ENCODE measurements around the gene HOXB6. TPM values are rescaled to one million over a fixed set of nuclear protein-coding genes. Genes with fewer than 3 reads are reported as not detected.

Gene HOXB6
- total and polyA plus RNA-seq, 3 donors from 2014 or later: 2.0 to 4.3 (median 3.0) TPM

DNA sequence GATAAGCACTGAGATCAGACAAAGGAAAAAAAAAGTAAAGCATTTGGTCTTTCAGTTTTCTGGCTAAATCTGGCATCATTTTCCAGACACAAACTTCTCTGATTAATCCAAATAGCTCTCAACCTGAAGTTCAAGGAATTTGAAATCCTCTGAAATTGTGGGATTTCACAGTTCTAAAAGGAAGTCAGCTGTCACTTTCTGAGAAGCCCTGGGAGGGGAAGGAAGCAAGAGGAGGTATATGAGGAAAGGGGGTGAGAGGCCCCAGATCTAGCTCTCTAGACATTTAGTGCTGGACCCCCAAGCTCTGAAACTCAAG is 38.9 kb upstream of the HOXB6 start:
- intact Hi-C loops (cut with DNase I; ENCODE audit: low total_unique reads): no loop called here
- DNase-seq: no peak
- Histone ChIP-seq H3K4me3 (no peak overlapping the region), H3K27me3 (no peaks in the 10 kb centered on the region), H3K27ac (no peak overlapping the region), H3K9me3 (no peaks in the 10 kb centered on the region), H3K36me3 (ENCODE audit: low read depth, missing control alignments) (no peaks in the 10 kb centered on the region), H3K4me1 (peaks cover 7% of the 10 kb centered on the region)
- TF ChIP-seq, protein P1, sequence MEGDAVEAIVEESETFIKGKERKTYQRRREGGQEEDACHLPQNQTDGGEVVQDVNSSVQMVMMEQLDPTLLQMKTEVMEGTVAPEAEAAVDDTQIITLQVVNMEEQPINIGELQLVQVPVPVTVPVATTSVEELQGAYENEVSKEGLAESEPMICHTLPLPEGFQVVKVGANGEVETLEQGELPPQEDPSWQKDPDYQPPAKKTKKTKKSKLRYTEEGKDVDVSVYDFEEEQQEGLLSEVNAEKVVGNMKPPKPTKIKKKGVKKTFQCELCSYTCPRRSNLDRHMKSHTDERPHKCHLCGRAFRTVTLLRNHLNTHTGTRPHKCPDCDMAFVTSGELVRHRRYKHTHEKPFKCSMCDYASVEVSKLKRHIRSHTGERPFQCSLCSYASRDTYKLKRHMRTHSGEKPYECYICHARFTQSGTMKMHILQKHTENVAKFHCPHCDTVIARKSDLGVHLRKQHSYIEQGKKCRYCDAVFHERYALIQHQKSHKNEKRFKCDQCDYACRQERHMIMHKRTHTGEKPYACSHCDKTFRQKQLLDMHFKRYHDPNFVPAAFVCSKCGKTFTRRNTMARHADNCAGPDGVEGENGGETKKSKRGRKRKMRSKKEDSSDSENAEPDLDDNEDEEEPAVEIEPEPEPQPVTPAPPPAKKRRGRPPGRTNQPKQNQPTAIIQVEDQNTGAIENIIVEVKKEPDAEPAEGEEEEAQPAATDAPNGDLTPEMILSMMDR (IDR thresholded peaks at IDR 0.05): no peak
- no peak for TF ChIP-seq POLR2A (IDR thresholded peaks at IDR 0.05)

DNA sequence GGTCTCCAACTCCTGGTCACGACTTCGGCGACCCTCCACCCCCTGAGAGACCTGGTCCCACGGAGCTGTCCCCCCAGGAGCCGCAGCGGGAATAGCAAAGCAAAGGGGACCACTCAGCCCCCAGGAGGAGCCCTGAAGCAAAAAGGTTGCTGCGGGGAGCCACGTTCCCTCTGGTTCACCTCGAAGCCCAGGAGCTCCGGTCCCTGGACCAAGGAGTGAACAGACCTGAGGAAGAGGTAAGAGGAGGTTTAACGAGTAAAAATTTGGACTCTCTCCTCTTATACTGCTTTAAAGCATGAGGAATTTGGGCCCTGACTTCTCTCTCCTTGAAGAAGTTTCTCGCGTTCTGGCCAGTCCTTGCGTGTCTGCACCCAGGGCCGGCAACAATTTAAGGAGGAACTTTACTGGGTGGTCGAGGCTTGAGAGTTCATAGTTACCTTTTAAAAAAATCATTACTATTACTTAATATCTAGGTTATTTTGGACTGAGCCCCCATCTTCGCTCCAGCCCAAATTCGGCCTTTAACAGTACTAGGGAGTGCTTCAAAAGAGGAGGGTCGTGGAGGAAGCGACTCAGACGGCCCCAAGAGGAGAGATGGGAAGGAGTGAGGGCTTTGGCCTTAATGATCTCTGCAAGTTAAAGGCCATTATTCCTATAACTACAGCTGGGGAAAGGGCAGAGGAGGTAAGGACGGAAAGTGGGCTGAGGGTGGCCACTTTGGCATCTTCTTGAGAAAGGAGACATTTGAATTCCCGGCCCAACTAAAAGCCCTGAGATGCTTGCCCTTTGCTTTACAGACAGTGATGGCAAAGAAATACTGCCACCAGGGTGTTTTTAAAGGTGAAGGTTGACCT is 38.3 kb upstream of the HOXB6 start:
- H3K27me3 ChIP-seq: no peaks in the 10 kb centered on the region
- TF ChIP-seq POLR2A (IDR thresholded peaks at IDR 0.05): no peak
- TF ChIP-seq, protein P1 (IDR thresholded peaks at IDR 0.05): no peak
- no peak for DNase-seq

DNA sequence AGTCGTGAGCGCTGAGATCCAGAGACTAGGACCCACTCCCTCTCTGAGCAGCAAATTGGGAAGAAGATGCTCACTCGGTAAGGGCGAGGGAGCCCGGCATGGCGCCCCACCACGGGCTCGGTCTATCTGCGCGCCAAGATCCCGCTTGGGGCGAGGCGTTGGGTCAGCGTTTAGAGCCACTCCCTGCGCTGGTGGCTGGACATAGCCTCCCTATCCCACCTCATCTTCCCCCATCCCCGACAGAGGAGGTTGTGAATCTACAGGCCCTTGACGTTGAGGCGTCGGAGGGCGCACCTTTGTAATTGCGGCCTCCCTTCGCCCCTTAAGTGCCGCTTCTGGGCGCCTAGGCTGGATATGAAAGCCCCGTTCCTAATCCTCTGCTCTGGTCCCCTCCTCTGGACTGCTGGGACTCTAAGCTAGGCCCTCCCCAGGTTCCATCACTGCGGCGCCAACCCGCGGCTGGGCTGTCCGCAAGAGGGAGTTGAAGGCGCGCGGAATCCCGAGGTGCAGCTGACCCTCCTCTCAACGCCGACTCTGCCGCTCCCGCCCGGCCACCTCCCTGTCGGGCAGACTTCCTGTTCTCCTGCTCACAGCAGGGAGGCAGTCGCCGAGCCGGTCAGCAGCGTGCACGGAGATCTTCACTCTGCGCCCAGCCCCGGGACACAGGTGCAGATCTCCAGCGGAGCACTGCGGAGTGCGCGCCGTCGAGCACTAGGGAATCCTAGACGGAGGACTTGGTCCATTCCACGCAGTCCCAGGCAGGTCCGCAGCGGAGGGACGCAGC is 37.5 kb upstream of the HOXB6 start:
- no peaks in the 10 kb centered on the region for H3K27me3 ChIP-seq
- DNase-seq: no peak
- no peak for TF ChIP-seq POLR2A (IDR thresholded peaks at IDR 0.05)
- TF ChIP-seq, protein P1 (IDR thresholded peaks at IDR 0.05): no peak
- H3K27ac ChIP-seq: no peak overlapping the region
- intact Hi-C loops (cut with DNase I; ENCODE audit: low total_unique reads): no loop called here
- 0 to 5% methylated on average over 19 to 58 of the region's 58 CpGs for WGBS, 2 donors
- H3K4me3 ChIP-seq: no peak overlapping the region
- H3K4me1 ChIP-seq: peaks cover 2% of the 10 kb centered on the region
- H3K9me3 ChIP-seq: no peaks in the 10 kb centered on the region
- no peaks in the 10 kb centered on the region for H3K36me3 ChIP-seq (ENCODE audit: low read depth, missing control alignments)

More for the DNA sequence above, 38.3 kb upstream of the HOXB6 start:
- intact Hi-C loops (cut with DNase I; ENCODE audit: low total_unique reads): no loop called here
- no peak overlapping the region for H3K4me3 ChIP-seq
- peaks cover 7% of the 10 kb centered on the region for H3K4me1 ChIP-seq
- no peaks in the 10 kb centered on the region for H3K36me3 ChIP-seq (ENCODE audit: low read depth, missing control alignments)
- WGBS, 2 donors: 29 to 40% methylated on average over 12 to 23 of the region's 23 CpGs
- H3K9me3 ChIP-seq: no peaks in the 10 kb centered on the region
- no peak overlapping the region for H3K27ac ChIP-seq

DNA sequence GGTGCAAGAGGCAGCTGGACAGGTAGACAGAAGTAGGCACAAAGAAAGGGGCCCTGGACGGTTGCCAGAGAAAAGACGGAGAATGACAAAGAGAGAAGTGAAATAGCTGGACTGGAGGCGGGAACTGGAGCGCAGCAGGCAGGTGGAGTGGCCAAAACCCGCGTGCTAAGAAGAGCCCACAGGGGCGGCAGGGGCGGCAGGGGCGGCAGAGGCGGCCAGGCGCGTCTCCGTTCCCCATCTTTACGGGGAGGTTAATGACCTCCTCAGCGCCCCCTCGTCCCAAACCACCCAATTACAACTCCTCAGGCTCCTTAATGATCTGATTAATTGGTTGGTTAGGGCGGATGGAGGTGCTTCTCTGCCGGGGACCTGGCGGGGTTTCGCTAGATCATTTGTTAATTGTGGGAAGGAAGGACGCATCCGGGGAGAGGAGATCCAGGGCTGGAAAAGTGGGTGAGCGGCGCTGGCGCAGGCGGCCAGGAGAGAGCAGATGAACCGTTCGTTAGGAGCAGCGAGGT is 36.8 kb upstream of the HOXB6 start:
- Histone ChIP-seq H3K9me3 (no peaks in the 10 kb centered on the region), H3K27ac (no peak overlapping the region), H3K4me3 (no peak overlapping the region), H3K36me3 (ENCODE audit: low read depth, missing control alignments) (no peaks in the 10 kb centered on the region), H3K27me3 (no peaks in the 10 kb centered on the region), H3K4me1 (no peaks in the 10 kb centered on the region)
- WGBS, 2 donors: 4% methylated on average over 25 to 29 of the region's 29 CpGs
- no peak for TF ChIP-seq POLR2A (IDR thresholded peaks at IDR 0.05)
- TF ChIP-seq, protein P1 (IDR thresholded peaks at IDR 0.05): no peak
- intact Hi-C loops (cut with DNase I; ENCODE audit: low total_unique reads): no loop called here
- no peak for DNase-seq

Data from testis (tissue), 3 donors.